ENCODE measurements around the gene PLA2G10.
"Not testable (repeated sequence)": the region's sequence is repeated elsewhere in the genome, so short reads cannot be mapped to it uniquely, and the experiment has no call there.

GRCh38 chr16:14701859-14702258, 7.8 kb upstream of the PLA2G10 start:
- TF ChIP-seq CTCF, POLR2A (IDR thresholded peaks at IDR 0.05): not testable (repeated sequence)

All from right lobe of liver (tissue), 4 donors.